Fibroblast of lung (primary cell): Measurements from ENCODE around the gene CBFA2T2. TPM values are rescaled to one million over a fixed set of nuclear protein-coding genes. Genes with fewer than 3 reads are reported as not detected.
"Not testable (repeated sequence)": the region's sequence is repeated elsewhere in the genome, so short reads cannot be mapped to it uniquely, and the experiment has no call there.

ENCODE experiments used
- DNase-seq, 2 donors: peaks; one replicate each; pipeline versions ENCODE4 v3.0.0 to v3.0.0-alpha.2; 2010; ENCODE audit warnings: low read depth in 2 of 2
- H2AFZ ChIP-seq: 2 replicates; pipeline ENCODE4 v1.5.1; 2012; ENCODE audit warnings: low read length, control low read depth, inconsistent platforms
- H3K27ac ChIP-seq: 2 replicates; pipeline ENCODE4 v1.5.1; 2011; ENCODE audit warnings: low read length, control low read depth; ENCODE audit not compliant: insufficient read depth
- H3K27me3 ChIP-seq: 2 replicates; pipeline ENCODE4 v1.5.1; 2011; ENCODE audit warnings: mild to moderate bottlenecking, low read length; ENCODE audit not compliant: control insufficient read depth, insufficient read depth
- H3K36me3 ChIP-seq: 2 replicates; pipeline ENCODE4 v1.5.1; 2011; ENCODE audit warnings: low read length; ENCODE audit not compliant: control insufficient read depth, insufficient read depth
- H3K4me1 ChIP-seq: 2 replicates; pipeline ENCODE4 v1.5.1; 2011; ENCODE audit warnings: low read length; ENCODE audit not compliant: control insufficient read depth, insufficient read depth; ENCODE audit errors: extremely low read depth
- H3K4me2 ChIP-seq: 2 replicates; pipeline ENCODE4 v1.5.1; 2011; ENCODE audit warnings: low read length, control low read depth; ENCODE audit not compliant: insufficient read depth; ENCODE audit errors: extremely low read depth
- H3K4me3 ChIP-seq, 4 experiments: fragments of 200-600 bp in 1 of 4; sonication (generic) in 1 of 4; replicated peaks in 1 of 4; 2 replicates each; pipeline ENCODE4 v1.5.1; 2011 to 2016; ENCODE audit warnings: low read length in 4 of 4, low read depth in 3 of 4, mild to moderate bottlenecking in 3 of 4, control low read depth in 2 of 4, inconsistent platforms in 1 of 4, mixed read lengths in 1 of 4; ENCODE audit not compliant: insufficient read depth in 1 of 4; ENCODE audit errors: control extremely low read depth in 1 of 4
- H3K79me2 ChIP-seq: 2 replicates; pipeline ENCODE4 v1.5.1; 2012; ENCODE audit warnings: mild to moderate bottlenecking, low read length, inconsistent platforms; ENCODE audit not compliant: control insufficient read depth, insufficient read depth
- H3K9ac ChIP-seq: 2 replicates; pipeline ENCODE4 v1.5.1; 2011; ENCODE audit warnings: mild to moderate bottlenecking, low read length, control low read depth; ENCODE audit not compliant: insufficient read depth
- H3K9me3 ChIP-seq: 2 replicates; pipeline ENCODE4 v1.5.1; 2012; ENCODE audit warnings: low read depth, low read length; ENCODE audit not compliant: control insufficient read depth, insufficient read depth
- H4K20me1 ChIP-seq: 2 replicates; pipeline ENCODE4 v1.5.1; 2011; ENCODE audit warnings: low read length; ENCODE audit not compliant: control insufficient read depth, insufficient read depth; ENCODE audit errors: extremely low read depth
- CTCF ChIP-seq, 2 donors: IDR thresholded peaks in 1 of 2; conservative IDR thresholded peaks in 1 of 2; 1 replicate in 1 of 2; 2 replicates in 1 of 2; pipeline ENCODE4 v1.5.1; 2011 to 2012; ENCODE audit warnings: low read length in 2 of 2, control low read depth in 1 of 2, inconsistent platforms in 1 of 2, low read depth in 1 of 2, mild to moderate bottlenecking in 1 of 2
- EZH2 ChIP-seq: IDR thresholded peaks from 2 replicates; pipeline ENCODE4 v1.5.1; 2012; ENCODE audit warnings: low read length, control low read depth, mild to moderate bottlenecking; ENCODE audit errors: missing control alignments
- polyA plus RNA-seq, 2 donors: library from polyadenylated mRNA; depleted of rRNA in 1 of 2; stranded (reverse) in 1 of 2; unstranded in 1 of 2; fragments of >200 nt; gene quantifications; 2 replicates each; pipeline ENCODE4 v1.2.1, GENCODE V29; 2011 to 2012; ENCODE audit warnings: missing spikeins in 1 of 2
- total RNA-seq: library from RNA; depleted of rRNA; stranded (reverse); fragments of >200 nt; gene quantifications from 2 replicates; pipeline ENCODE4 v1.2.1, GENCODE V29; 2014

Gene CBFA2T2
- total and polyA plus RNA-seq, 2 donors (not counting 1 experiment from before 2014, with no cell fraction given), result 5.6 to 7.3 TPM

GRCh38 chr20:33589059-33589458 lies 99.2 kb downstream of the CBFA2T2 start:
- no peak overlapping the region for H3K27ac ChIP-seq
- DNase-seq, result no peak
- no peaks in the 10 kb centered on the region for H3K36me3 ChIP-seq

DNA sequence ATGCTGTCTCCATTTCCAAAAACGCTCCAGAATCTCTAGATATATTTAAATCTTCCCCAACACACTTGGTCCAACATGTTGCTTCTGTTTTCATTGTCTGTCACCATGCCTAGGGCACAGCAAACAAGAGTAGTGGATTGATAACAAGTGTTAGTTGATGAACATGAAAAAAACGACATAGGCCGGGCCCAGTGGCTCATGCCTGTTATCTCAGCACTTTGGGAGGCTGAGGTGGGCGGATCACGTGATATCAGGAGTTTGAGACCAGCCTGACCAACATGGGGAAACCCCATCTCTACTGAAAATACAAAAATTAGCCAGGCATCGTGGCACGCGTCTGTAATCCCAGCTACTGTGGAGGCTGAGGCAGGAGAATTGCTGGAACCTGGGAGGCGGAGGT lies 102.0 kb downstream of the CBFA2T2 start:
- not testable (repeated sequence) for H3K4me3 ChIP-seq, H3K9me3 ChIP-seq, H3K27ac ChIP-seq, DNase-seq, H3K79me2 ChIP-seq, H4K20me1 ChIP-seq, H3K4me2 ChIP-seq, H3K27me3 ChIP-seq, H3K9ac ChIP-seq, H3K36me3 ChIP-seq, H2AFZ ChIP-seq, H3K4me1 ChIP-seq

More at GRCh38 chr20:33589059-33589458, 99.2 kb downstream of the CBFA2T2 start:
- Histone ChIP-seq H2AFZ (no peak overlapping the region), H3K79me2 (no peaks in the 10 kb centered on the region), H3K27me3 (no peaks in the 10 kb centered on the region), H3K4me2 (no peak overlapping the region), H3K4me1 (no peaks in the 10 kb centered on the region), H3K4me3 (no peak overlapping the region), H3K9me3 (no peaks in the 10 kb centered on the region), H3K9ac (no peak overlapping the region), H4K20me1 (no peaks in the 10 kb centered on the region)
- TF ChIP-seq CTCF (conservative IDR thresholded peaks at IDR 0.05 in 1 of 2, IDR thresholded peaks at IDR 0.05 in 1 of 2; ENCODE audit: low read depth in 1 of 2, low read length in 2 of 2) (no peak), EZH2 (no peak)

GRCh38 chr20:33594743-33595142 lies 104.8 kb downstream of the CBFA2T2 start:
- no peak overlapping the region for H3K27ac ChIP-seq
- no peaks in the 10 kb centered on the region for H3K27me3 ChIP-seq
- no peaks in the 10 kb centered on the region for H4K20me1 ChIP-seq
- no peak overlapping the region for H3K9ac ChIP-seq
- no peaks in the 10 kb centered on the region for H3K9me3 ChIP-seq
- TF ChIP-seq CTCF (conservative IDR thresholded peaks at IDR 0.05 in 1 of 2, IDR thresholded peaks at IDR 0.05 in 1 of 2; ENCODE audit: low read depth in 1 of 2, low read length in 2 of 2) (no peak), EZH2 (no peak)
- no peak overlapping the region for H3K4me3 ChIP-seq
- DNase-seq, result no peak
- H3K4me1 ChIP-seq, result no peaks in the 10 kb centered on the region
- no peaks in the 10 kb centered on the region for H3K36me3 ChIP-seq
- H2AFZ ChIP-seq, result no peak overlapping the region
- H3K4me2 ChIP-seq, result no peak overlapping the region
- H3K79me2 ChIP-seq, result no peaks in the 10 kb centered on the region
